Upper lobe of left lung (tissue), 4 donors: ENCODE data around the gene DDX55.

Experiments used
- CTCF ChIP-seq, 6 experiments: fragments of 450-650 bp in 4 of 6; fragments of 200-600 bp in 2 of 6; sonication (generic) in 2 of 6; IDR thresholded peaks; one replicate each; pipeline ENCODE4 v1.5.1; 2016 to 2019; ENCODE audit warnings: antibody characterized with exemption in 6 of 6
- POLR2A ChIP-seq, 4 donors: fragments of 450-650 bp; IDR thresholded peaks; one replicate each; pipeline ENCODE4 v1.5.1; 2016 to 2017; ENCODE audit warnings: antibody characterized with exemption in 4 of 4, mild to moderate bottlenecking in 2 of 4
- POLR2AphosphoS5 ChIP-seq, 2 donors: sonication (generic); formaldehyde crosslinking; IDR thresholded peaks; one replicate each; pipeline ENCODE4 v1.5.1; 2017; ENCODE audit warnings: antibody characterized with exemption in 2 of 2

GRCh38 chr12:123645380-123645779, 43.5 kb downstream of the DDX55 start:
- TF ChIP-seq CTCF (IDR thresholded peaks at IDR 0.05) = no peak
- no peak for TF ChIP-seq POLR2A (IDR thresholded peaks at IDR 0.05)
- TF ChIP-seq POLR2AphosphoS5 (IDR thresholded peaks at IDR 0.05) = no peak
